Ishikawa (cell line): Measurements from ENCODE around the gene TRPV4.

Experiments used
- CEBPB ChIP-seq: IDR thresholded peaks from 2 replicates; pipeline ENCODE4 v1.6.1; 2012
- CREB1 ChIP-seq: IDR thresholded peaks from 2 replicates; pipeline ENCODE4 v1.6.1; 2012; ENCODE audit warnings: low read depth
- EGR1 ChIP-seq: IDR thresholded peaks from 2 replicates; pipeline ENCODE4 v1.6.1; 2012
- EP300 ChIP-seq: IDR thresholded peaks from 2 replicates; pipeline ENCODE4 v1.6.1; 2012; ENCODE audit warnings: borderline replicate concordance
- FOXM1 ChIP-seq: IDR thresholded peaks from 2 replicates; pipeline ENCODE4 v1.6.1; 2012; ENCODE audit warnings: low read depth, borderline replicate concordance
- NFIC ChIP-seq: IDR thresholded peaks from 2 replicates; pipeline ENCODE4 v1.6.1; 2012
- RAD21 ChIP-seq: IDR thresholded peaks from 2 replicates; pipeline ENCODE4 v1.6.1; 2012; ENCODE audit warnings: low read depth
- TAF1 ChIP-seq: IDR thresholded peaks from 2 replicates; pipeline ENCODE4 v1.6.1; 2012; ENCODE audit warnings: low read depth, mild to moderate bottlenecking
- TCF12 ChIP-seq: IDR thresholded peaks from 2 replicates; pipeline ENCODE4 v1.6.1; 2012; ENCODE audit warnings: low read depth
- TEAD4 ChIP-seq: IDR thresholded peaks from 2 replicates; pipeline ENCODE4 v1.6.1; 2012
- USF1 ChIP-seq: IDR thresholded peaks from 2 replicates; pipeline ENCODE4 v1.6.1; 2012
- YY1 ChIP-seq: IDR thresholded peaks from 2 replicates; pipeline ENCODE4 v1.6.1; 2012; ENCODE audit warnings: low read depth
- ZBTB7A ChIP-seq: IDR thresholded peaks from 2 replicates; pipeline ENCODE4 v1.6.1; 2012; ENCODE audit warnings: low read depth
- TF ChIP-seq, protein P1 (sequence below): IDR thresholded peaks from 2 replicates; pipeline ENCODE4 v1.6.1; 2012; ENCODE audit warnings: low read depth, mild to moderate bottlenecking
- TF ChIP-seq, protein P2 (sequence below): IDR thresholded peaks from 2 replicates; pipeline ENCODE4 v1.6.1; 2012

Gene TRPV4

DNA sequence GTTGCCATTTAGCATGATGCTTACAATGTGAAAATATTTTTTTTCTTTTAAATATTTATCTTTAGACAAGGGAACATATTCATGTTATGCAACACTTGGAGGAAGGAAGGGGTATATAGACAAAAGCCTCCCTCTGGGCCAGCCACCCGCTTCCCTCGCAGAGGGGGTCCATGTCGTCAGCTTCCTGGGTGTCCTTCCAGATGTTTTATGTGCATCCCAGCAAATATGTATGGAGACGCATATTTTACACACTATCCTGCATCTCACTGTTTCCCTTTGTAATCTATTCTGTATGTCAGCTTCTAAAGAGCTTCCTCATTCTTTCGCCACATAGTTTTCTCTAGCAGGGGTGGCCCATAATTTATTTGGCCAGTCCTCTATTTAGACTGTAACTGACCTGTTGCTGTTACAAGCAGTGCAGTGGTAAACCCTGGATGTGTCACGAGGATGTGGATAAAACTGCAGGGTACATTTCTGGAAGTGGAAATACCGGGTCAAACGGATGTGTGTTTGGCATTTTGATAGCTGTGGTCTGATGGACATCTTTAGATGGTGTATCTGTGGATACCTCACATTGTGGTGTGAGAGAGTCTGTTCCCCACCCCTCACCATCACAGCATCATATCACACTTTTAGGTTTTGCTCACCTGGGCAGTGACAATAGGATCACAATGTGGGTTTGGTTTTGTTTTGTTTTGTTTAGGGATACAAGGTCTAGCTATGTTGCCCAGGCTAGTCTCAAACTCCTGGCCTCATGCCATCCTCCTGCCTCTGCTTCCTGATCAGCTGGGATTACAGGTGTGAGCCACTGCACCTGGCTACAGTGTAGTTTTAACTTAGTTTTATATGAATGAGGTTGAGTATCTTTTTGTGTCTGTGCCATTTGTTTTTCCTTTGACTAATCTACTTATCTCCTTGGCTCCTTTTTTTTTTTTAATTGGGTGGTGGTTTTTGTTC lies 87.9 kb downstream of the TRPV4 start:
- TF ChIP-seq TAF1, result no peak
- TF ChIP-seq EP300, result no peak
- TF ChIP-seq EGR1, result no peak
- no peak for TF ChIP-seq TEAD4
- no peak for TF ChIP-seq CEBPB
- TF ChIP-seq, protein P1, sequence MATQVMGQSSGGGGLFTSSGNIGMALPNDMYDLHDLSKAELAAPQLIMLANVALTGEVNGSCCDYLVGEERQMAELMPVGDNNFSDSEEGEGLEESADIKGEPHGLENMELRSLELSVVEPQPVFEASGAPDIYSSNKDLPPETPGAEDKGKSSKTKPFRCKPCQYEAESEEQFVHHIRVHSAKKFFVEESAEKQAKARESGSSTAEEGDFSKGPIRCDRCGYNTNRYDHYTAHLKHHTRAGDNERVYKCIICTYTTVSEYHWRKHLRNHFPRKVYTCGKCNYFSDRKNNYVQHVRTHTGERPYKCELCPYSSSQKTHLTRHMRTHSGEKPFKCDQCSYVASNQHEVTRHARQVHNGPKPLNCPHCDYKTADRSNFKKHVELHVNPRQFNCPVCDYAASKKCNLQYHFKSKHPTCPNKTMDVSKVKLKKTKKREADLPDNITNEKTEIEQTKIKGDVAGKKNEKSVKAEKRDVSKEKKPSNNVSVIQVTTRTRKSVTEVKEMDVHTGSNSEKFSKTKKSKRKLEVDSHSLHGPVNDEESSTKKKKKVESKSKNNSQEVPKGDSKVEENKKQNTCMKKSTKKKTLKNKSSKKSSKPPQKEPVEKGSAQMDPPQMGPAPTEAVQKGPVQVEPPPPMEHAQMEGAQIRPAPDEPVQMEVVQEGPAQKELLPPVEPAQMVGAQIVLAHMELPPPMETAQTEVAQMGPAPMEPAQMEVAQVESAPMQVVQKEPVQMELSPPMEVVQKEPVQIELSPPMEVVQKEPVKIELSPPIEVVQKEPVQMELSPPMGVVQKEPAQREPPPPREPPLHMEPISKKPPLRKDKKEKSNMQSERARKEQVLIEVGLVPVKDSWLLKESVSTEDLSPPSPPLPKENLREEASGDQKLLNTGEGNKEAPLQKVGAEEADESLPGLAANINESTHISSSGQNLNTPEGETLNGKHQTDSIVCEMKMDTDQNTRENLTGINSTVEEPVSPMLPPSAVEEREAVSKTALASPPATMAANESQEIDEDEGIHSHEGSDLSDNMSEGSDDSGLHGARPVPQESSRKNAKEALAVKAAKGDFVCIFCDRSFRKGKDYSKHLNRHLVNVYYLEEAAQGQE, result no peak
- TF ChIP-seq, protein P2, sequence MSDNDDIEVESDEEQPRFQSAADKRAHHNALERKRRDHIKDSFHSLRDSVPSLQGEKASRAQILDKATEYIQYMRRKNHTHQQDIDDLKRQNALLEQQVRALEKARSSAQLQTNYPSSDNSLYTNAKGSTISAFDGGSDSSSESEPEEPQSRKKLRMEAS, result no peak
- TF ChIP-seq USF1, result no peak
- TF ChIP-seq RAD21, result no peak
- TF ChIP-seq FOXM1, result no peak
- TF ChIP-seq CREB1, result no peak
- no peak for TF ChIP-seq TCF12
- TF ChIP-seq ZBTB7A, result no peak
- no peak for TF ChIP-seq NFIC

- TF ChIP-seq, protein P1, result no peak
- TF ChIP-seq TEAD4 (no peak), USF1 (no peak), TAF1 (no peak), EP300 (no peak), ZBTB7A (no peak), CREB1 (no peak), YY1 (no peak), CEBPB (no peak), FOXM1 (no peak)
These were observed 89.2 kb downstream of the TRPV4 start for GRCh38 chr12:109744026-109744425.

- TF ChIP-seq TCF12, result no peak
- no peak for TF ChIP-seq NFIC
- TF ChIP-seq TEAD4, result no peak
- no peak for TF ChIP-seq FOXM1
- no peak for TF ChIP-seq ZBTB7A
- TF ChIP-seq TAF1, result no peak
- TF ChIP-seq CREB1, result no peak
- no peak for TF ChIP-seq CEBPB
- TF ChIP-seq RAD21, result no peak
- TF ChIP-seq EGR1, result no peak
- TF ChIP-seq, protein P1, result no peak
These were observed 89.9 kb downstream of the TRPV4 start for GRCh38 chr12:109743076-109743910.
